NB4 (cell line): ENCODE data around the gene TAF6.

Source experiments
- DNase-seq: peaks from one replicate; pipeline ENCODE4 v3.0.0; 2010; ENCODE audit warnings: low read depth
- H3K4me3 ChIP-seq: one replicate; pipeline ENCODE4 v1.5.1; 2011; ENCODE audit warnings: mild to moderate bottlenecking, low read depth, low read length, moderate library complexity
- CTCF ChIP-seq: IDR thresholded peaks from one replicate; pipeline ENCODE4 v1.5.1; 2012; ENCODE audit warnings: low read depth, low read length
- MAX ChIP-seq: IDR thresholded peaks from 2 replicates; pipeline ENCODE4 v1.6.1; 2011; ENCODE audit warnings: low read depth, low read length
- MYC ChIP-seq: IDR thresholded peaks from 2 replicates; pipeline ENCODE4 v1.6.1; 2011; ENCODE audit warnings: low read depth, low read length
- POLR2A ChIP-seq: IDR thresholded peaks from 2 replicates; pipeline ENCODE4 v1.6.1; 2011; ENCODE audit warnings: mild to moderate bottlenecking; ENCODE audit not compliant: insufficient read length; ENCODE audit errors: extremely low read depth

Gene TAF6

GRCh38 chr7:100065452-100066186 lies 53.5 kb downstream of the TAF6 start:
- TF ChIP-seq MAX (no peak), POLR2A (no peak)
- peak; percentile 78 for DNase-seq
- H3K4me3 ChIP-seq = no peak overlapping the region

GRCh38 chr7:100064162-100064561 lies 55.0 kb downstream of the TAF6 start:
- no peak for TF ChIP-seq POLR2A
- no peak for TF ChIP-seq MAX
- H3K4me3 ChIP-seq = no peak overlapping the region
- DNase-seq = no peak

- DNase-seq = no peak
- H3K4me3 ChIP-seq = no peak overlapping the region
- no peak for TF ChIP-seq MAX
- TF ChIP-seq POLR2A = no peak
- no peak for TF ChIP-seq CTCF
- no peak for TF ChIP-seq MYC
Observed at GRCh38 chr7:100063376-100063775, 55.8 kb downstream of the TAF6 start.

- no peak overlapping the region for H3K4me3 ChIP-seq
- no peak for TF ChIP-seq POLR2A
- no peak for TF ChIP-seq MYC
- TF ChIP-seq CTCF = no peak
- TF ChIP-seq MAX = no peak
- no peak for DNase-seq
Observed at GRCh38 chr7:100061518-100062193, 57.5 kb downstream of the TAF6 start.

- TF ChIP-seq CTCF (no peak), MAX (no peak), MYC (no peak), POLR2A (no peak)
- no peak for DNase-seq
- no peak overlapping the region for H3K4me3 ChIP-seq
Observed at GRCh38 chr7:100059251-100059739, 59.9 kb downstream of the TAF6 start.
